Stomach (tissue), 4 donors: ENCODE results near the gene WASF2.

Source experiments
- EP300 ChIP-seq: sonication (generic); formaldehyde crosslinking; IDR thresholded peaks from one replicate; pipeline ENCODE4 v1.6.1; 2017; ENCODE audit warnings: antibody characterized with exemption
- POLR2AphosphoS5 ChIP-seq, 3 donors: sonication (generic); formaldehyde crosslinking; IDR thresholded peaks; one replicate each; pipeline ENCODE4 v1.6.1; 2016; ENCODE audit warnings: antibody characterized with exemption in 3 of 3
- TF ChIP-seq, protein P1 (sequence below), 7 experiments: fragments of 450-650 bp in 4 of 7; fragments of 200-600 bp in 3 of 7; sonication (generic) in 3 of 7; IDR thresholded peaks; one replicate each; pipeline ENCODE4 v1.5.1; 2016 to 2019; ENCODE audit warnings: antibody characterized with exemption in 7 of 7, control low read depth in 2 of 7, mild to moderate bottlenecking in 1 of 7

DNA sequence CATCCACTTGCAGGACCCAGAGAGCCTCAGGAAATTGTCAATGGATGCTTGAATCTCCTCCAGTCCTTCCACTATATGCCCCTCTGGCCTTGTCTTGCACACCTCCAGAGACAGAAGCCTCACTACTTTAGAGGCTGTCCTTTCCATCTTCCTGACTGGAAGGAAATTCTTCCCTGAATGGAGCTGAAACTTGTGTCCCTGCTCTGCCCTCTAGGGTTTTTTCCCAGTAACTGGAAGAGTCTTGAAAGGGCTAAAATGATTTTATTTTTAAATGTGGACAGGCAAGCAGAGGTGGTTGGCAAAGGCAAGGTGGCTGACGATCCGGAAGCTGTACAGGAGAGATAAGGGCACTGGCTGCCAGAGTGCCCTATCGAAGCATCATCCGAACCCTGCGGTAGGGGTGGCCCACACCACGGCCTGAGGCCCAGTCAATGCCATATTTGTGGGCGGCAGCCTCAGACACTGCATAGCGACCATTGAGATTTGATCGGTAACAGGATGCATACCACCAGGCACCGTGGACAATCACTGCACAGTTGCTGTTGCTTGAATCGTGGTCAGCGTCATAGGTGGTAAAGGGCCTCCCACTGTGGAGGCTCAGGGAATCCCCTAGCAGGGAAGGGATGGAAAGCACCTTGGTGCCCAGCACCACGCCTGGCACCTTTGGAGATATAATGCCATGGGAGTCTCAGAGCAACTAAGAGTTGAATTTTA lies 120.9 kb downstream of the WASF2 start:
- TF ChIP-seq, protein P1, sequence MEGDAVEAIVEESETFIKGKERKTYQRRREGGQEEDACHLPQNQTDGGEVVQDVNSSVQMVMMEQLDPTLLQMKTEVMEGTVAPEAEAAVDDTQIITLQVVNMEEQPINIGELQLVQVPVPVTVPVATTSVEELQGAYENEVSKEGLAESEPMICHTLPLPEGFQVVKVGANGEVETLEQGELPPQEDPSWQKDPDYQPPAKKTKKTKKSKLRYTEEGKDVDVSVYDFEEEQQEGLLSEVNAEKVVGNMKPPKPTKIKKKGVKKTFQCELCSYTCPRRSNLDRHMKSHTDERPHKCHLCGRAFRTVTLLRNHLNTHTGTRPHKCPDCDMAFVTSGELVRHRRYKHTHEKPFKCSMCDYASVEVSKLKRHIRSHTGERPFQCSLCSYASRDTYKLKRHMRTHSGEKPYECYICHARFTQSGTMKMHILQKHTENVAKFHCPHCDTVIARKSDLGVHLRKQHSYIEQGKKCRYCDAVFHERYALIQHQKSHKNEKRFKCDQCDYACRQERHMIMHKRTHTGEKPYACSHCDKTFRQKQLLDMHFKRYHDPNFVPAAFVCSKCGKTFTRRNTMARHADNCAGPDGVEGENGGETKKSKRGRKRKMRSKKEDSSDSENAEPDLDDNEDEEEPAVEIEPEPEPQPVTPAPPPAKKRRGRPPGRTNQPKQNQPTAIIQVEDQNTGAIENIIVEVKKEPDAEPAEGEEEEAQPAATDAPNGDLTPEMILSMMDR (IDR thresholded peaks at IDR 0.05) = no peak
- TF ChIP-seq POLR2AphosphoS5 (IDR thresholded peaks at IDR 0.05) (no peak), EP300 (no peak)
